Smooth muscle cell (in vitro differentiated cells): ENCODE data around the gene GAS2. TPM values are rescaled to one million over a fixed set of nuclear protein-coding genes. Genes with fewer than 3 reads are reported as not detected.
A peak's percentile ranks its signal among the peaks of the same experiment; 100 is the strongest.

Experiments
- DNase-seq: peaks from one replicate; lab custom pipeline; 2025; ENCODE audit not compliant: unreplicated experiment; lab: John Stamatoyannopoulos, UW
- H2AFZ ChIP-seq: fragments of 200-600 bp; sonication (generic); 2 replicates; pipeline ENCODE4 v1.6.0; 2016; ENCODE audit warnings: antibody characterized with exemption, low read depth, mild to moderate bottlenecking
- H3F3A ChIP-seq: fragments of 200-600 bp; sonication (generic); 2 replicates; pipeline ENCODE4 v1.6.0; 2017; ENCODE audit warnings: antibody characterized with exemption, low read depth
- H3K27ac ChIP-seq: fragments of 200-600 bp; sonication (generic); 2 replicates; pipeline ENCODE4 v1.5.1; 2016; ENCODE audit warnings: low read depth, mild to moderate bottlenecking
- H3K27me3 ChIP-seq: fragments of 200-600 bp; sonication (generic); 2 replicates; pipeline ENCODE4 v1.6.1; 2016; ENCODE audit warnings: low read depth, mild to moderate bottlenecking
- H3K36me3 ChIP-seq: fragments of 200-600 bp; sonication (generic); 2 replicates; pipeline ENCODE4 v1.5.1; 2016; ENCODE audit warnings: low read depth
- H3K4me1 ChIP-seq: fragments of 200-600 bp; sonication (generic); 2 replicates; pipeline ENCODE4 v1.5.1; 2016; ENCODE audit warnings: low read depth
- H3K4me2 ChIP-seq: fragments of 200-600 bp; sonication (generic); 2 replicates; pipeline ENCODE4 v1.6.0; 2016; ENCODE audit warnings: mild to moderate bottlenecking
- H3K4me3 ChIP-seq: fragments of 200-600 bp; sonication (generic); 2 replicates; pipeline ENCODE4 v1.5.1; 2016; ENCODE audit warnings: mild to moderate bottlenecking
- H3K79me2 ChIP-seq: fragments of 200-600 bp; sonication (generic); 2 replicates; pipeline ENCODE4 v1.6.0; 2016; ENCODE audit warnings: low read depth, mild to moderate bottlenecking
- H3K9ac ChIP-seq: fragments of 200-600 bp; sonication (generic); 2 replicates; pipeline ENCODE4 v1.6.0; 2016; ENCODE audit warnings: low read depth
- H3K9me3 ChIP-seq: fragments of 200-600 bp; sonication (generic); replicated peaks from 2 replicates; pipeline ENCODE4 v1.5.1; 2016; ENCODE audit warnings: low read depth
- H4K20me1 ChIP-seq: fragments of 200-600 bp; sonication (generic); 2 replicates; pipeline ENCODE4 v1.6.0; 2016; ENCODE audit warnings: low read depth
- WGBS: methylation state at CpG from one replicate; pipeline ENCODE4 v1.1.7; 2016; ENCODE audit warnings: low lambda C conversion rate; 5-methylcytosine and 5-hydroxymethylcytosine counted together
- polyA plus RNA-seq: library from polyadenylated mRNA; unstranded; fragments of >200 nt; fragmentation: Nextera tagmentation; extraction: Ambion mirVana; gene quantifications from 2 replicates; pipeline ENCODE4 v1.2.1, GENCODE V29; 2016
- total RNA-seq: library from RNA; depleted of rRNA; stranded (reverse); fragments of >200 nt; gene quantifications from 2 replicates; pipeline ENCODE4 v1.2.3, GENCODE V29; 2014
- TF ChIP-seq, protein P1 (sequence below): fragments of 200-600 bp; sonication (generic); IDR thresholded peaks from 2 replicates; pipeline ENCODE4 v1.5.1; 2017; ENCODE audit warnings: borderline replicate concordance, mild to moderate bottlenecking, antibody characterized with exemption; ENCODE audit not compliant: insufficient read depth, poor library complexity, severe bottlenecking

Gene GAS2
- total and polyA plus RNA-seq, 2 experiments from 2014 or later: 0.31 to 1.3 TPM

DNA sequence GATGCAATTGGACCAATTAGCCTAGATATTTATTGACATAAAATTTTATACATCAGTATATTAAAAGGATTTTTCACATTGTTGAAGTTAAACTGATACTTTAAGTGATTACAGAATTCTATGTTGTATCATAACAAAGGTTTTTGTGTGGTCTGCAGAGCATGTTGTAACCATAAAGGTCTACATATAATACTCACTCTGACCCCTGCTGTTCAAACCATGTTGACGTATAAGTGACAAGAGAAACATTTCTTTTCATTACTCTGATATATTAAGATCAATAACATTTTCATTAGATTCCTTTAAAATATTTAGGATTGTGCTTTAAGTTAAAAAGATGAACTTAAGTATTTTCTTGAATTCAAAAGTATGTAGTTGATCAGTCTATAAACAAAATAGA, 63.9 kb downstream of the GAS2 start:
- no peaks in the 10 kb centered on the region for H3K36me3 ChIP-seq
- no peak for DNase-seq
- H3K4me1 ChIP-seq: no peaks in the 10 kb centered on the region
- 21% methylated on average over 1 of the region's 1 CpG for WGBS
- no peaks in the 10 kb centered on the region for H3K9me3 ChIP-seq
- no peak overlapping the region for H3K4me3 ChIP-seq
- no peaks in the 10 kb centered on the region for H3K79me2 ChIP-seq
- H4K20me1 ChIP-seq: no peaks in the 10 kb centered on the region
- H3F3A ChIP-seq: no peaks in the 10 kb centered on the region
- no peak overlapping the region for H3K4me2 ChIP-seq
- TF ChIP-seq, protein P1, sequence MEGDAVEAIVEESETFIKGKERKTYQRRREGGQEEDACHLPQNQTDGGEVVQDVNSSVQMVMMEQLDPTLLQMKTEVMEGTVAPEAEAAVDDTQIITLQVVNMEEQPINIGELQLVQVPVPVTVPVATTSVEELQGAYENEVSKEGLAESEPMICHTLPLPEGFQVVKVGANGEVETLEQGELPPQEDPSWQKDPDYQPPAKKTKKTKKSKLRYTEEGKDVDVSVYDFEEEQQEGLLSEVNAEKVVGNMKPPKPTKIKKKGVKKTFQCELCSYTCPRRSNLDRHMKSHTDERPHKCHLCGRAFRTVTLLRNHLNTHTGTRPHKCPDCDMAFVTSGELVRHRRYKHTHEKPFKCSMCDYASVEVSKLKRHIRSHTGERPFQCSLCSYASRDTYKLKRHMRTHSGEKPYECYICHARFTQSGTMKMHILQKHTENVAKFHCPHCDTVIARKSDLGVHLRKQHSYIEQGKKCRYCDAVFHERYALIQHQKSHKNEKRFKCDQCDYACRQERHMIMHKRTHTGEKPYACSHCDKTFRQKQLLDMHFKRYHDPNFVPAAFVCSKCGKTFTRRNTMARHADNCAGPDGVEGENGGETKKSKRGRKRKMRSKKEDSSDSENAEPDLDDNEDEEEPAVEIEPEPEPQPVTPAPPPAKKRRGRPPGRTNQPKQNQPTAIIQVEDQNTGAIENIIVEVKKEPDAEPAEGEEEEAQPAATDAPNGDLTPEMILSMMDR: peak; percentile 24
- no peak overlapping the region for H3K27ac ChIP-seq
- H3K27me3 ChIP-seq: no peaks in the 10 kb centered on the region
- no peak overlapping the region for H3K9ac ChIP-seq
- no peak overlapping the region for H2AFZ ChIP-seq

DNA sequence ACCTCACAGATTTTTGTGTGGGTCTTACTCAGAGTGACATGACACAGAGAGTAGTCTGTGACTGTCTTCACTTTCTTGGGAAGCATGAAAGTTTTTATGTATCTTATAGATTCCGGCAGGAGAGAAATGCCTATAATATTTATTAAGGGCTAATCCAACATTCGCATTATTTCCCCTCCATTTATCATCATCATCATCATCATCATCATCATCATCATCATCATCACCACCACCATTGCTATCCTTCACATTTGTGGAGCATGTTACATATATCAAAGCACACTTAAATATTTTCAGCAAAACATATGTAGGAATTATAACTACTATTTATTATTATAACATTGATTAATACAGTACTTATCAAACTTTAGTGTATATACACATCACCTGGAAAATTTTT, 66.2 kb downstream of the GAS2 start:
- no peaks in the 10 kb centered on the region for H3K9me3 ChIP-seq
- no peak overlapping the region for H2AFZ ChIP-seq
- H4K20me1 ChIP-seq: no peaks in the 10 kb centered on the region
- no peak for DNase-seq
- no peaks in the 10 kb centered on the region for H3K79me2 ChIP-seq
- H3K36me3 ChIP-seq: no peaks in the 10 kb centered on the region
- no peaks in the 10 kb centered on the region for H3K27me3 ChIP-seq
- no peaks in the 10 kb centered on the region for H3F3A ChIP-seq
- H3K4me1 ChIP-seq: no peaks in the 10 kb centered on the region
- TF ChIP-seq, protein P1: no peak
- no peak overlapping the region for H3K27ac ChIP-seq
- WGBS: 79% methylated on average over 2 of the region's 2 CpGs
- no peak overlapping the region for H3K4me2 ChIP-seq
- H3K4me3 ChIP-seq: no peak overlapping the region
- no peak overlapping the region for H3K9ac ChIP-seq

DNA sequence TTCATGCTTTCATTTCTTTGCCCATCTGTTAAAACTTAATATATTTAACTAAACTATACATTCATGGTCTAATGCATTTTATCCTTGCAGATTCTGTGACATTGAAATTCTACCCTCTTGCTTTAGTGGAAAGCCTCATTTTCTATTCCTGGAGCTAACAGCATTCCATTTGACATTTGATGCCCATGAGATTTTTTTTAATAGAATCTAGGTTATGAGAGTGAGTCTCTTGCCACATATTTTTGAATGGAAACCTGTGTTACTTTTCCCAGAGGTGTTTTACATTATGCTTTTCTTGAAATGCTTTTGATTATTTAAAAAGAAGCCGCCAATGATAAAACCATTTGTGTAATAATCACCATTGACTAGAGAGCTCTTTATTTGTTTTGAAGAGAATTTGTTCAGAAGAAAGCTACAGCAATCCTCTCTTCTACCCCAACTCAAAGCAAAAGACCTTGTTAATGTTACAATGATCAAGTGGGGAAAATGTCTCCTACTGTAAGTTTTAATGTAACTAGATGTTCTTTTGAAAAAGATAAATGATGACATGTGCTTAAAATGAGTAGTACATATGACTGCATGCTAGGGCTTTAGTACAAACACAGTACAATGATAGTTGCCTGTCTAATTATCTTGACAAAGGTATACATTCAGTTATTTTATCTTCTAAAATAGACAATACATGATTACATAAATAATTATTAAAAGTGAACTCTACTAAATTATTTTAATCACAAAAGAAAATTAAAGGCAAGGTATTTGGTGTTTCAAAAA, 67.3 kb downstream of the GAS2 start:
- Histone ChIP-seq H3K36me3 (no peaks in the 10 kb centered on the region), H3F3A (no peaks in the 10 kb centered on the region), H3K9me3 (no peaks in the 10 kb centered on the region), H3K9ac (no peak overlapping the region), H3K79me2 (no peaks in the 10 kb centered on the region), H3K4me2 (no peak overlapping the region), H3K4me3 (no peak overlapping the region), H4K20me1 (no peaks in the 10 kb centered on the region), H2AFZ (no peak overlapping the region), H3K27ac (no peak overlapping the region), H3K27me3 (no peaks in the 10 kb centered on the region), H3K4me1 (no peaks in the 10 kb centered on the region)
- TF ChIP-seq, protein P1: no peak
- WGBS: 76% methylated on average over 1 of the region's 1 CpG
- no peak for DNase-seq
